ENCODE measurements around the gene CWC27.

CWC27 gene

GRCh38 chr5:65050140-65050539 is 281.4 kb downstream of the CWC27 start:
- ChIA-PET POLR2A (no interaction called here), CTCF (interaction anchor here (0.8 to 6.2 kb wide), 6 partner anchors 8 to 433 kb away, joined by 3 to 51 read pairs (median 6); no protein-coding TSS in a partner anchor)
- no peak for DNase-seq (ENCODE audit: extremely low spot score)
- no peak for TF ChIP-seq CTCF (IDR thresholded peaks at IDR 0.05; ENCODE audit: control extremely low read depth, extremely low read depth, low read depth, missing control alignments)

DNA sequence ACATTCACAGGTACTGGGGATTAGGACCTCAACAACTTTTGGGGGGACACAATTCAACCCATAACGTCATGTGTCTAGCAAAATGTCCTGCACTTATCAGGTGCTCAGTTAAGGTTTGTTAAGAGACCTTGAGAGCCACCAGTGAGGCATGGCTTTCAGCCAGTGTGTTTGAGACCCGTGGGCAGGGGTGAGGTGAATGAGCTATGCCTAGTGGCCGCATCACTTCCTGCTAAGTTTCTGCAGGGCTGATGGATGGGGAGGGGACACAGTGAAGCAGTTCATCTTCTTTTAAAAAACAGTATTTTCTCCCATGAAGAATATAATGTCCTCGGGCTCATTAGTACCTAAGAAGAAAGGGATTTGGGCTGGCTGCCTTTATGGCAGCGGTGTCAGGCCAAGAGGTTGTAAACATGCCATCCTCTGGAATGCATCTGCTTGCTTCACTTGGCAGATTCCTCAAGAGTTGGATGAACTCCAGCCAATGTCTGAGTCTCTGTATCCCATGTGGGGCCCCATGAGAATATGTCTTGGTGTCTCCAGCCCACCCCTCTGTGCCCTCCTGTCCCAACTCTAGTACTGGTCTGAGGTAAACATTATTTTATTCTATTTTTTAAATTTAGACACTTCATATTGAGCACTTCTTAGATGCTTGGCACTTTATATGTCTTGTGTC is 282.2 kb downstream of the CWC27 start:
- DNase-seq (ENCODE audit: extremely low spot score) = no peak
- ChIA-PET CTCF (interaction anchor here (1.4 to 6.2 kb wide), 3 partner anchors 10 to 20 kb away, joined by 3 to 51 read pairs (median 24); no protein-coding TSS in a partner anchor), POLR2A (no interaction called here)
- no peak for TF ChIP-seq CTCF (IDR thresholded peaks at IDR 0.05; ENCODE audit: control extremely low read depth, extremely low read depth, low read depth, missing control alignments)

DNA sequence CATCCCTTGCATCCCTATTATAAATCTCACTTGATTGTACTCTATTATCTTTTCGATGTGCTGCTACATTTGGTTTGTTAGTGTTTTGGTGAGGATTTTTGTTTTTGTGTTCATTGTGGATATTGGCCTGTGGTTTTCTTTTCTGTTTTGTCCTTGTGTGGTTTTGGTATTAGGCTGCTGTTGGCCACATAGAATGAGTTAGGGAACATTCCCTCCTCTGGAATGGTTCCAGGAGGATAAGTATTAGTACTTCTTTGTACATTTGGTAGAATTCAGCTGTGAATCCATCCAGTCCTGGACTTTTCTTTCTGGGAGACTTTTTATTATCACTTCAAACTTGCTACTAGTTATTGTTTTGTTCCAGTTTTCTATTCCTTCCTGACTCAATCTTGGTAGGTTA is 287.2 kb downstream of the CWC27 start:
- POLR2A ChIA-PET = no interaction called here
- DNase-seq (ENCODE audit: extremely low spot score) = no peak
- no peak for TF ChIP-seq CTCF (IDR thresholded peaks at IDR 0.05; ENCODE audit: control extremely low read depth, extremely low read depth, low read depth, missing control alignments)
- CTCF ChIA-PET = interaction anchor here (0.8 to 1.5 kb wide), 4 partner anchors 9 to 18 kb away, joined by 3 to 4 read pairs (median 3); no protein-coding TSS in a partner anchor

- ChIA-PET POLR2A (no interaction called here), CTCF (interaction anchor here (0.9 to 4.0 kb wide), 8 partner anchors 9 to 50 kb away, joined by 3 to 24 read pairs (median 6); no protein-coding TSS in a partner anchor)
- TF ChIP-seq CTCF (IDR thresholded peaks at IDR 0.05; ENCODE audit: control extremely low read depth, extremely low read depth, low read depth, missing control alignments) = no peak
- no peak for DNase-seq (ENCODE audit: extremely low spot score)
These were observed 291.2 kb downstream of the CWC27 start for GRCh38 chr5:65059681-65060598.

DNA sequence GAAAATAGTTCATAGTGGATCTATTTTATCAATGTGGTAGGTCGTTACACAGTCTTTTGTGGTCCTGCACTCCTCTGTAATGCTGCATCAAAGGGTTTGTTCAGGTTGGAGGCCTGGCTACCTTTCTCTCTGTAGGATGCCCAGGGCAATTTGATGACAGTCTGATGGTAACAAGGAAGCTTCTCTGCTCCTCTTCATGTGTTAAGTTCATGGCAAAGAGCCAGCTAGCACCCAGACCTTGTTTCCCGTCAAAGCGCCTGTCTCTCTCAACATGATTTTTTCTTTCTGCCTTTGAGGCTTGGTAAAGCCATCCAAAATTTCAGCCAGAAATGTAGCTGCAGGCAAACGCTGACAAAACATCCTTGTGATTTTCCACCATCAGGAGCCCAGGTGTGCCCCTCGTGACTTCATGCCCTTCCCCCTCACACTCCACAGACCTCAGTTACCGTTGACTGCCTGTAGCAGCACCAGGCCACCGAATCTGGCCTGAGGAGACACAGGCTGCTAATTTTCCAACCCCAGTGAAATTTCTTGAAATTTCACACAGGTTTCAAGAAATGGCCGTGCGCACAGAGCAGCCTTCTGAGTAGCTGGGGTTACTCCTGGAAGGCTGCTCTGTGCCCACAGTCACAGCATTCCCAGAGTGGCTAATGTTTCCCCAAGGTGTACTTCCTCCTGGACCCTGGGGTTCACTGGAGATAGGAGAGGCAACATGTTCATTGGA is 292.7 kb downstream of the CWC27 start:
- ChIA-PET POLR2A (no interaction called here), CTCF (interaction anchor here (0.8 to 4.0 kb wide), 9 partner anchors 9 to 251 kb away, joined by 3 to 24 read pairs (median 5); no protein-coding TSS in a partner anchor)
- DNase-seq (ENCODE audit: extremely low spot score) = no peak
- TF ChIP-seq CTCF (IDR thresholded peaks at IDR 0.05; ENCODE audit: control extremely low read depth, extremely low read depth, low read depth, missing control alignments) = no peak

- ChIA-PET CTCF (interaction anchor here (0.8 to 4.0 kb wide), 6 partner anchors 10 to 251 kb away, joined by 3 to 24 read pairs (median 8); no protein-coding TSS in a partner anchor), POLR2A (no interaction called here)
- DNase-seq (ENCODE audit: extremely low spot score) = no peak
- TF ChIP-seq CTCF (IDR thresholded peaks at IDR 0.05; ENCODE audit: control extremely low read depth, extremely low read depth, low read depth, missing control alignments) = no peak
These were observed 293.2 kb downstream of the CWC27 start for GRCh38 chr5:65061974-65062353.

Data from GM10248 (cell line).